Right lobe of liver (tissue), 4 donors: ENCODE measurements around the gene NAALADL2.

Experiments used
- CTCF ChIP-seq, 4 donors: fragments of 200-600 bp in 3 of 4; fragments of 450-650 bp in 1 of 4; IDR thresholded peaks; one replicate each; pipeline versions ENCODE4 v1.5.1 to v1.8.0; 2016 to 2022; ENCODE audit warnings: antibody characterized with exemption in 4 of 4, mild to moderate bottlenecking in 2 of 4
- POLR2A ChIP-seq: fragments of 450-650 bp; IDR thresholded peaks from one replicate; pipeline ENCODE4 v1.6.1; 2017; ENCODE audit warnings: antibody characterized with exemption, mild to moderate bottlenecking
- donor health status: DM: no; HTN: no; CAD: no.
- donor health status: DM: no; HTN: no; CAD: no.
- donor health status: DM: no; HTN: yes; CAD: no.

DNA sequence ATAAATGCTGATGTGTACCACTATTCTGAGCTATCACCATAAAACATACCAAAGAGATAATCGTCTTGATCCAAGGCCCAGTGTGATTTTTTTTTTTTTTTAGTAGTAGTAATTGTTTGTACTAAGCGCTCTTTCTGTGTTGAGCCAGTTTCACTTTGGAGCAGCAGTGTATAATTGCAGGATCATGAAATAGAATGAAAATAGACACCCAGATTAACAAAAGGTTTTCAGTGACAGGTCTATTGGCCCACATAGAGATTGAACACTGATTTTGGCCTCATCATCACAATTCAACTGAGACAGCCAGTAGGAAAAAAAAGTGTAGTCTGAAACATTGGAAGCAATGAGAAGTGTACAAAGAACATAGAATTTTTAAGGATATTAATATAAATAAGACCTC is 749.8 kb downstream of the NAALADL2 start:
- TF ChIP-seq POLR2A (no peak), CTCF (IDR thresholded peaks at IDR 0.05) (no peak)
